ENCODE data around the gene SPANXA2. TPM values are rescaled to one million over a fixed set of nuclear protein-coding genes. Genes with fewer than 3 reads are reported as not detected.

SPANXA2 gene, protein sequence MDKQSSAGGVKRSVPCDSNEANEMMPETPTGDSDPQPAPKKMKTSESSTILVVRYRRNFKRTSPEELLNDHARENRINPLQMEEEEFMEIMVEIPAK
- total RNA-seq, result not detected in 2 replicates

DNA sequence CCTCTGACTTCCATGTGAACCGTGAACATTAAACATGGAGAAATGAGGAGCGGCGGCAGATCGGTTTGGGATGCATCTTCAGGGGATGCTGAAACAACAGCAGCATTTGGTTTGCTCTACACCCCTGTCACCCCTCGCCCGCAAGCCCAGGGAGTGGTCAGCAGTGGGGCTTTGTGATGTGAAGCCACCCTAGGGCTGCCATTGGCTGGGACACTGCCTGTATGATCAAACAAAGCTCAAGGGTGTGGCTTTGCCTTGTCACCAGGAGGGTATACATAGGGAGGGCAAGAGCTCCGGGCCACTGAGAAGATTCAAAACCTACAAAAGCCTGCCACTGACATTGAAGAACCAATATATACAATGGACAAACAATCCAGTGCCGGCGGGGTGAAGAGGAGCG is at the start of gene SPANXA2:
Gene SPANXA2 (plus strand): TSS at position 301 of the 400 bp plus-strand sequence. CDS start 60 bp downstream, at position 361.

DNA sequence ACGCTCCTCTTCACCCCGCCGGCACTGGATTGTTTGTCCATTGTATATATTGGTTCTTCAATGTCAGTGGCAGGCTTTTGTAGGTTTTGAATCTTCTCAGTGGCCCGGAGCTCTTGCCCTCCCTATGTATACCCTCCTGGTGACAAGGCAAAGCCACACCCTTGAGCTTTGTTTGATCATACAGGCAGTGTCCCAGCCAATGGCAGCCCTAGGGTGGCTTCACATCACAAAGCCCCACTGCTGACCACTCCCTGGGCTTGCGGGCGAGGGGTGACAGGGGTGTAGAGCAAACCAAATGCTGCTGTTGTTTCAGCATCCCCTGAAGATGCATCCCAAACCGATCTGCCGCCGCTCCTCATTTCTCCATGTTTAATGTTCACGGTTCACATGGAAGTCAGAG is 4.9 kb upstream of the SPANXA2 start, which contains the start of gene SPANXA1:
Gene SPANXA1 (minus strand): TSS at position 101 of the 400 bp plus-strand sequence. CDS start 60 bp downstream, at position 41.

Other genes with a start within 250 kb of the SPANXA2 start
- gene SPANXA1, start 5.0 kb upstream of the SPANXA2 start, total RNA-seq, result not detected in 2 replicates
- gene SPANXD, start 109.0 kb downstream of the SPANXA2 start, total RNA-seq, result not detected in 2 replicates
- gene MAGEC3, start 248.6 kb downstream of the SPANXA2 start, total RNA-seq, result not detected in 2 replicates

All from aortic smooth muscle cell (primary cell).